HepG2 (cell line): Measurements from ENCODE around the gene GPATCH8. TPM values are rescaled to one million over a fixed set of nuclear protein-coding genes. Genes with fewer than 3 reads are reported as not detected.

Experiments
- EED ChIP-seq: sonication (generic); formaldehyde crosslinking; IDR thresholded peaks from 2 replicates; pipeline ENCODE4 v1.5.0; 2020; ENCODE audit warnings: mild to moderate bottlenecking, missing genetic modification reagents
- MED1 ChIP-seq: sonication (generic); formaldehyde crosslinking; IDR thresholded peaks from 2 replicates; pipeline ENCODE4 v1.4.0; 2020; ENCODE audit warnings: missing genetic modification reagents
- MYNN ChIP-seq: sonication (generic); formaldehyde crosslinking; IDR thresholded peaks from 2 replicates; pipeline ENCODE4 v1.4.0; 2020; ENCODE audit warnings: mild to moderate bottlenecking, low read depth, missing genetic modification reagents
- PHF21A ChIP-seq: sonication (generic); formaldehyde crosslinking; IDR thresholded peaks from 2 replicates; pipeline ENCODE4 v1.5.0; 2020; ENCODE audit warnings: mild to moderate bottlenecking, missing genetic modification reagents
- RARA ChIP-seq: IDR thresholded peaks from 2 replicates; pipeline ENCODE4 v1.6.1; 2016; ENCODE audit warnings: missing genetic modification reagents, missing compliant biosample characterization
- SP4 ChIP-seq: sonication (generic); formaldehyde crosslinking; IDR thresholded peaks from 2 replicates; pipeline ENCODE4 v1.8.1; 2023; ENCODE audit warnings: mild to moderate bottlenecking, missing genetic modification reagents
- SRY ChIP-seq: sonication (generic); formaldehyde crosslinking; IDR thresholded peaks from 2 replicates; pipeline ENCODE4 v1.8.0; 2022; ENCODE audit warnings: mild to moderate bottlenecking, missing genetic modification reagents
- TCF7 ChIP-seq: sonication (generic); IDR thresholded peaks from 2 replicates; pipeline ENCODE4 v1.6.1; 2016; ENCODE audit warnings: antibody characterized with exemption, low read depth
- TGIF2 ChIP-seq: IDR thresholded peaks from 2 replicates; pipeline ENCODE4 v1.6.1; 2016; ENCODE audit warnings: control low read depth, missing compliant biosample characterization
- ZFP41 ChIP-seq: sonication (generic); formaldehyde crosslinking; IDR thresholded peaks from 2 replicates; pipeline ENCODE4 v1.4.0; 2020; ENCODE audit warnings: mild to moderate bottlenecking, missing genetic modification reagents, borderline replicate concordance
- ZMYM4 ChIP-seq: sonication (generic); formaldehyde crosslinking; IDR thresholded peaks from 2 replicates; pipeline ENCODE4 v1.8.1; 2023; ENCODE audit warnings: mild to moderate bottlenecking, missing genetic modification reagents
- ZNF251 ChIP-seq: sonication (generic); formaldehyde crosslinking; IDR thresholded peaks from 2 replicates; pipeline ENCODE4 v1.9.0; 2021; ENCODE audit warnings: mild to moderate bottlenecking, missing genetic modification reagents
- ZNF564 ChIP-seq: sonication (generic); formaldehyde crosslinking; IDR thresholded peaks from 2 replicates; pipeline ENCODE4 v1.8.1; 2023; ENCODE audit warnings: mild to moderate bottlenecking, missing genetic modification reagents
- ZNF691 ChIP-seq: sonication (generic); formaldehyde crosslinking; IDR thresholded peaks from 2 replicates; pipeline ENCODE4 v1.4.0; 2020; ENCODE audit warnings: missing genetic modification reagents, low read depth, mild to moderate bottlenecking, borderline replicate concordance
- ZNF746 ChIP-seq: sonication (generic); formaldehyde crosslinking; IDR thresholded peaks from 2 replicates; pipeline ENCODE4 v1.8.0; 2022; ENCODE audit warnings: mild to moderate bottlenecking, missing genetic modification reagents
- ZNF788 ChIP-seq: sonication (generic); formaldehyde crosslinking; IDR thresholded peaks from 2 replicates; pipeline ENCODE4 v1.5.0; 2020; ENCODE audit warnings: mild to moderate bottlenecking, missing genetic modification reagents, borderline replicate concordance
- ZNF891 ChIP-seq: sonication (generic); formaldehyde crosslinking; IDR thresholded peaks from 2 replicates; pipeline ENCODE4 v1.5.0; 2020; ENCODE audit warnings: mild to moderate bottlenecking, missing genetic modification reagents
- polyA plus RNA-seq, 8 experiments: library from polyadenylated mRNA; depleted of rRNA in 3 of 8; stranded (reverse) in 7 of 8; unstranded in 1 of 8; fragments of >200 nt; fragmentation: Illumina TruSeq in 4 of 8; extraction: Trizol in 4 of 8; gene quantifications; 2 replicates each; pipeline versions ENCODE4 v1.2.1 to v1.2.3, GENCODE V29; 2011 to 2016; ENCODE audit warnings: low read depth in 4 of 8, missing spikeins in 1 of 8, mixed read lengths in 1 of 8; ENCODE audit not compliant: insufficient read depth in 1 of 8
- total RNA-seq, 5 experiments: library from RNA; depleted of rRNA; stranded (reverse); fragments of >200 nt; fragmentation: Illumina TruSeq; extraction: Trizol; gene quantifications; 2 replicates each; pipeline ENCODE4 v1.2.3, GENCODE V29; 2016; ENCODE audit warnings: low read depth in 1 of 5
- TF ChIP-seq, protein P1 (sequence below): sonication (generic); formaldehyde crosslinking; IDR thresholded peaks from 2 replicates; pipeline ENCODE4 v1.5.0; 2020; ENCODE audit warnings: mild to moderate bottlenecking, missing genetic modification reagents
- TF ChIP-seq, protein P2 (sequence below): sonication (generic); formaldehyde crosslinking; IDR thresholded peaks from 2 replicates; pipeline ENCODE4 v1.5.1; 2020; ENCODE audit warnings: mild to moderate bottlenecking, missing genetic modification reagents, moderate library complexity
- TF ChIP-seq, protein P3 (sequence below): sonication (generic); formaldehyde crosslinking; IDR thresholded peaks from 2 replicates; pipeline ENCODE4 v1.8.0; 2022; ENCODE audit warnings: low read depth, missing genetic modification reagents

GPATCH8 gene
- total and polyA plus RNA-seq, 2 of the 13 experiments (the other 11 are each of a cell fraction or from before 2014, with no cell fraction given), result 20.7 to 21.5 TPM

GRCh38 chr17:44374306-44375195 lies 128.7 kb downstream of the GPATCH8 start (continued):
- TF ChIP-seq PHF21A (CRISPR knock-in tag) (no peak), TCF7 (no peak), ZNF746 (CRISPR knock-in tag) (peak; percentile 96), ZFP41 (CRISPR knock-in tag) (0 out of 2 replicates have a peak, but pooled peaks have one; percentile 51), MED1 (CRISPR knock-in tag) (peak; percentile 32; the same call in 1 of the 2 replicates), SP4 (CRISPR knock-in tag) (peak; percentile 63; the same call in 1 of the 2 replicates), ZNF251 (CRISPR knock-in tag) (0 out of 2 replicates have a peak, but pooled peaks have one; percentile 62), EED (CRISPR knock-in tag) (peak; percentile 43; the same call in 1 of the 2 replicates), ZNF788 (CRISPR knock-in tag) (peak; percentile 51), ZNF691 (CRISPR knock-in tag) (peak; percentile 20; the same call in 1 of the 2 replicates), ZNF891 (CRISPR knock-in tag) (peak; percentile 93), SRY (peak; percentile 78; the same call in 1 of the 2 replicates), RARA (CRISPR knock-in tag) (peak; percentile 50; the same call in 1 of the 2 replicates), TGIF2 (CRISPR knock-in tag) (0 out of 2 replicates have a peak, but pooled peaks have one; percentile 11), ZMYM4 (peak; percentile 48; the same call in 1 of the 2 replicates), MYNN (CRISPR knock-in tag) (no peak), ZNF564 (0 out of 2 replicates have a peak, but pooled peaks have one; percentile 39)
- TF ChIP-seq, protein P1, sequence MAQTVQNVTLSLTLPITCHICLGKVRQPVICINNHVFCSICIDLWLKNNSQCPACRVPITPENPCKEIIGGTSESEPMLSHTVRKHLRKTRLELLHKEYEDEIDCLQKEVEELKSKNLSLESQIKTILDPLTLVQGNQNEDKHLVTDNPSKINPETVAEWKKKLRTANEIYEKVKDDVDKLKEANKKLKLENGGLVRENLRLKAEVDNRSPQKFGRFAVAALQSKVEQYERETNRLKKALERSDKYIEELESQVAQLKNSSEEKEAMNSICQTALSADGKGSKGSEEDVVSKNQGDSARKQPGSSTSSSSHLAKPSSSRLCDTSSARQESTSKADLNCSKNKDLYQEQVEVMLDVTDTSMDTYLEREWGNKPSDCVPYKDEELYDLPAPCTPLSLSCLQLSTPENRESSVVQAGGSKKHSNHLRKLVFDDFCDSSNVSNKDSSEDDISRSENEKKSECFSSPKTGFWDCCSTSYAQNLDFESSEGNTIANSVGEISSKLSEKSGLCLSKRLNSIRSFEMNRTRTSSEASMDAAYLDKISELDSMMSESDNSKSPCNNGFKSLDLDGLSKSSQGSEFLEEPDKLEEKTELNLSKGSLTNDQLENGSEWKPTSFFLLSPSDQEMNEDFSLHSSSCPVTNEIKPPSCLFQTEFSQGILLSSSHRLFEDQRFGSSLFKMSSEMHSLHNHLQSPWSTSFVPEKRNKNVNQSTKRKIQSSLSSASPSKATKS (CRISPR knock-in tag), result no peak
- TF ChIP-seq, protein P2, sequence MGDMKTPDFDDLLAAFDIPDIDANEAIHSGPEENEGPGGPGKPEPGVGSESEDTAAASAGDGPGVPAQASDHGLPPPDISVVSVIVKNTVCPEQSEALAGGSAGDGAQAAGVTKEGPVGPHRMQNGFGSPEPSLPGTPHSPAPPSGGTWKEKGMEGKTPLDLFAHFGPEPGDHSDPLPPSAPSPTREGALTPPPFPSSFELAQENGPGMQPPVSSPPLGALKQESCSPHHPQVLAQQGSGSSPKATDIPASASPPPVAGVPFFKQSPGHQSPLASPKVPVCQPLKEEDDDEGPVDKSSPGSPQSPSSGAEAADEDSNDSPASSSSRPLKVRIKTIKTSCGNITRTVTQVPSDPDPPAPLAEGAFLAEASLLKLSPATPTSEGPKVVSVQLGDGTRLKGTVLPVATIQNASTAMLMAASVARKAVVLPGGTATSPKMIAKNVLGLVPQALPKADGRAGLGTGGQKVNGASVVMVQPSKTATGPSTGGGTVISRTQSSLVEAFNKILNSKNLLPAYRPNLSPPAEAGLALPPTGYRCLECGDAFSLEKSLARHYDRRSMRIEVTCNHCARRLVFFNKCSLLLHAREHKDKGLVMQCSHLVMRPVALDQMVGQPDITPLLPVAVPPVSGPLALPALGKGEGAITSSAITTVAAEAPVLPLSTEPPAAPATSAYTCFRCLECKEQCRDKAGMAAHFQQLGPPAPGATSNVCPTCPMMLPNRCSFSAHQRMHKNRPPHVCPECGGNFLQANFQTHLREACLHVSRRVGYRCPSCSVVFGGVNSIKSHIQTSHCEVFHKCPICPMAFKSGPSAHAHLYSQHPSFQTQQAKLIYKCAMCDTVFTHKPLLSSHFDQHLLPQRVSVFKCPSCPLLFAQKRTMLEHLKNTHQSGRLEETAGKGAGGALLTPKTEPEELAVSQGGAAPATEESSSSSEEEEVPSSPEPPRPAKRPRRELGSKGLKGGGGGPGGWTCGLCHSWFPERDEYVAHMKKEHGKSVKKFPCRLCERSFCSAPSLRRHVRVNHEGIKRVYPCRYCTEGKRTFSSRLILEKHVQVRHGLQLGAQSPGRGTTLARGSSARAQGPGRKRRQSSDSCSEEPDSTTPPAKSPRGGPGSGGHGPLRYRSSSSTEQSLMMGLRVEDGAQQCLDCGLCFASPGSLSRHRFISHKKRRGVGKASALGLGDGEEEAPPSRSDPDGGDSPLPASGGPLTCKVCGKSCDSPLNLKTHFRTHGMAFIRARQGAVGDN (CRISPR knock-in tag), result peak; percentile 91
- TF ChIP-seq, protein P3, sequence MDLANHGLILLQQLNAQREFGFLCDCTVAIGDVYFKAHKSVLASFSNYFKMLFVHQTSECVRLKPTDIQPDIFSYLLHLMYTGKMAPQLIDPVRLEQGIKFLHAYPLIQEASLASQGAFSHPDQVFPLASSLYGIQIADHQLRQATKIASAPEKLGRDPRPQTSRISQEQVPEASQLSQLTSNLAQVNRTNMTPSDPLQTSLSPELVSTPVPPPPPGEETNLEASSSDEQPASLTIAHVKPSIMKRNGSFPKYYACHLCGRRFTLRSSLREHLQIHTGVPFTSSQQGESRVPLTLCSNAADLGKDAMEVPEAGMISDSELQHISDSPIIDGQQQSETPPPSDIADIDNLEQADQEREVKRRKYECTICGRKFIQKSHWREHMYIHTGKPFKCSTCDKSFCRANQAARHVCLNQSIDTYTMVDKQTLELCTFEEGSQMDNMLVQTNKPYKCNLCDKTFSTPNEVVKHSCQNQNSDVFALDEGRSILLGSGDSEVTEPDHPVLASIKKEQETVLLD (CRISPR knock-in tag), result no peak; the same call in 1 of the 2 replicates
